Fibroblast of pulmonary artery (primary cell): ENCODE data around the gene TOM1L2.

ENCODE experiments used
- DNase-seq: peaks from one replicate; pipeline ENCODE4 v3.0.0-alpha.2; 2010; ENCODE audit warnings: low read depth
- H3K4me3 ChIP-seq: replicated peaks from 2 replicates; pipeline ENCODE4 v1.5.1; 2011; ENCODE audit warnings: low read depth, mild to moderate bottlenecking, control low read depth, low read length, moderate library complexity
- CTCF ChIP-seq: IDR thresholded peaks from 2 replicates; pipeline ENCODE4 v1.5.1; 2011; ENCODE audit warnings: mild to moderate bottlenecking, control low read depth, low read length, inconsistent platforms; ENCODE audit errors: missing control alignments

TOM1L2 gene

GRCh38 chr17:17868641-17869522, 103.3 kb downstream of the TOM1L2 start:
- no peak overlapping the region for H3K4me3 ChIP-seq
- DNase-seq: peak; percentile 87
- TF ChIP-seq CTCF: no peak

GRCh38 chr17:17866897-17867296, 105.3 kb downstream of the TOM1L2 start:
- no peak for DNase-seq
- no peak for TF ChIP-seq CTCF
- no peak overlapping the region for H3K4me3 ChIP-seq

GRCh38 chr17:17866425-17866824, 105.8 kb downstream of the TOM1L2 start:
- no peak overlapping the region for H3K4me3 ChIP-seq
- DNase-seq: no peak
- no peak for TF ChIP-seq CTCF

GRCh38 chr17:17865035-17865434, 107.2 kb downstream of the TOM1L2 start:
- TF ChIP-seq CTCF: no peak
- no peak overlapping the region for H3K4me3 ChIP-seq

GRCh38 chr17:17860766-17861107, 111.5 kb downstream of the TOM1L2 start:
- DNase-seq: no peak
- no peak overlapping the region for H3K4me3 ChIP-seq
- TF ChIP-seq CTCF: no peak

More at GRCh38 chr17:17865035-17865434, 107.2 kb downstream of the TOM1L2 start:
- no peak for DNase-seq

GRCh38 chr17:17859909-17860765, 112.1 kb downstream of the TOM1L2 start:
- no peak overlapping the region for H3K4me3 ChIP-seq
- TF ChIP-seq CTCF: no peak
- peak; percentile 62 for DNase-seq
